GM18861 (cell line): ENCODE data around the gene KIF22.
"Not testable (repeated sequence)": the region's sequence is repeated elsewhere in the genome, so short reads cannot be mapped to it uniquely, and the experiment has no call there.

Source experiments
- ATAC-seq: cut with Tn5 transposase; IDR thresholded peaks from one replicate; pipeline ENCODE4 v1.9.1; 2021; ENCODE audit not compliant: unreplicated experiment

KIF22 gene

GRCh38 chr16:29790183-29790948, at the start of gene KIF22:
Gene KIF22 (plus strand): TSS chr16:29790751. CDS start chr16:29790760, 9 bp downstream.
- peak; percentile 81 for ATAC-seq

GRCh38 chr16:29742683-29743275, 47.8 kb upstream of the KIF22 start:
- ATAC-seq, result no peak

GRCh38 chr16:29743475-29743826, 47.1 kb upstream of the KIF22 start:
- no peak for ATAC-seq

GRCh38 chr16:29743827-29744531, 46.6 kb upstream of the KIF22 start:
- ATAC-seq, result no peak

GRCh38 chr16:29744541-29745101, 45.9 kb upstream of the KIF22 start:
- ATAC-seq, result no peak

- ATAC-seq, result peak; percentile 17
Measured at GRCh38 chr16:29745121-29745852, 45.3 kb upstream of the KIF22 start.

GRCh38 chr16:29745853-29746345, 44.7 kb upstream of the KIF22 start, which contains the start of gene C16orf54:
Gene C16orf54 (minus strand): TSS chr16:29745990. CDS start chr16:29744951, 1,039 bp downstream.
- ATAC-seq, result peak; percentile 80

GRCh38 chr16:29746518-29746917, 44.0 kb upstream of the KIF22 start:
- ATAC-seq, result not testable (repeated sequence)

- no peak for ATAC-seq
Measured at GRCh38 chr16:29747947-29748759, 42.4 kb upstream of the KIF22 start.

- ATAC-seq, result not testable (repeated sequence)
Measured at GRCh38 chr16:29748760-29749149, 41.8 kb upstream of the KIF22 start.

- ATAC-seq, result no peak
Measured at GRCh38 chr16:29753516-29753915, 37.0 kb upstream of the KIF22 start.

GRCh38 chr16:29756654-29757053, 33.9 kb upstream of the KIF22 start:
- ATAC-seq, result no peak

GRCh38 chr16:29757086-29757485, 33.5 kb upstream of the KIF22 start:
- not testable (repeated sequence) for ATAC-seq

- ATAC-seq, result no peak
Measured at GRCh38 chr16:29757950-29758466, 32.5 kb upstream of the KIF22 start.

GRCh38 chr16:29760567-29761279, 29.8 kb upstream of the KIF22 start:
- ATAC-seq, result no peak

- not testable (repeated sequence) for ATAC-seq
Measured at GRCh38 chr16:29761280-29761651, 29.3 kb upstream of the KIF22 start.

GRCh38 chr16:29761882-29762281, 28.7 kb upstream of the KIF22 start:
- ATAC-seq, result no peak

GRCh38 chr16:29763326-29763725, 27.2 kb upstream of the KIF22 start:
- no peak for ATAC-seq
